OCI-LY1 (cell line): Measurements from ENCODE around the gene YKT6.

ENCODE experiments used
- EZH2 ChIP-seq: fragments of 200-600 bp; sonication (generic), shearing (Covaris generic); IDR thresholded peaks from 2 replicates; pipeline ENCODE4 v1.8.0; 2017; ENCODE audit warnings: borderline replicate concordance, mixed run types, mild to moderate bottlenecking, antibody characterized with exemption, low read length, moderate library complexity, mixed read lengths
- TF ChIP-seq, protein P1 (sequence below): fragments of 200-600 bp; sonication (generic), shearing (Covaris generic); IDR thresholded peaks from 2 replicates; pipeline ENCODE4 v1.5.1; 2017; ENCODE audit warnings: mild to moderate bottlenecking, antibody characterized with exemption, low read length, moderate library complexity, mixed read lengths

DNA sequence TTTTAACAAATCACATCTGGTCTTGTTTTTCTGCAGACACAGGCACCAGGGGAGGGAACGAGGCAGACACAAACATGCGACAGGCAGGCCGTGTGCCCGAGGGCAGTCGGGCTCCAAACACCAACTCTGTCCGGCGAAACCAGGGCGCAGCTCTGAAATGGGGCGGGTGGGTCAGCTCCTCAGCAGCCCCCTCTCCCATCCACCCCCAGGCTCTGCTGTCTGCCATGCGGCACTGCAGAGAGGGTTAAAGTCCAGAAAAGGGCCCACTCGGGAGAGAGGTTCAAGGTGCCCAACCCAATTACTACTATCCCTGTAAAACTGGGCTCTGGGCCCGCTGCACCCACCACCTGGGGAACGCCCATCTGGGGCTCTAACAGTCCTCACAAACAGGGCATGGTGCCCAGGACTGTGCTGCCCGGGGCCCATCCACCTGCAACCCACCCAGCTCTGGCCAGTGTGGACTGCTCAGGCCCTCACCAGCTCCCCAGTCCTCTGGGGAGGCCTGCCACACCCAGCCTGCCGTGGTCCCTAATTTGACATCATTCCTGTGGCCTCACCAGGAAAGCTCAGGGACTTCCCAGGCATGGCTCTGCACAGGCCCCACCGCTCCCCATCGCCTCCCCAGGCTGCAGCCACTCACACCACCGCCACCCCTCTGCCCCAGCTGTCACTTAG, 18.7 kb downstream of the YKT6 start:
- TF ChIP-seq, protein P1, sequence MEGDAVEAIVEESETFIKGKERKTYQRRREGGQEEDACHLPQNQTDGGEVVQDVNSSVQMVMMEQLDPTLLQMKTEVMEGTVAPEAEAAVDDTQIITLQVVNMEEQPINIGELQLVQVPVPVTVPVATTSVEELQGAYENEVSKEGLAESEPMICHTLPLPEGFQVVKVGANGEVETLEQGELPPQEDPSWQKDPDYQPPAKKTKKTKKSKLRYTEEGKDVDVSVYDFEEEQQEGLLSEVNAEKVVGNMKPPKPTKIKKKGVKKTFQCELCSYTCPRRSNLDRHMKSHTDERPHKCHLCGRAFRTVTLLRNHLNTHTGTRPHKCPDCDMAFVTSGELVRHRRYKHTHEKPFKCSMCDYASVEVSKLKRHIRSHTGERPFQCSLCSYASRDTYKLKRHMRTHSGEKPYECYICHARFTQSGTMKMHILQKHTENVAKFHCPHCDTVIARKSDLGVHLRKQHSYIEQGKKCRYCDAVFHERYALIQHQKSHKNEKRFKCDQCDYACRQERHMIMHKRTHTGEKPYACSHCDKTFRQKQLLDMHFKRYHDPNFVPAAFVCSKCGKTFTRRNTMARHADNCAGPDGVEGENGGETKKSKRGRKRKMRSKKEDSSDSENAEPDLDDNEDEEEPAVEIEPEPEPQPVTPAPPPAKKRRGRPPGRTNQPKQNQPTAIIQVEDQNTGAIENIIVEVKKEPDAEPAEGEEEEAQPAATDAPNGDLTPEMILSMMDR = no peak
- TF ChIP-seq EZH2 = no peak
